ENCODE data around the gene PDPK1.
"Not testable (repeated sequence)": the region's sequence is repeated elsewhere in the genome, so short reads cannot be mapped to it uniquely, and the experiment has no call there.

DNA sequence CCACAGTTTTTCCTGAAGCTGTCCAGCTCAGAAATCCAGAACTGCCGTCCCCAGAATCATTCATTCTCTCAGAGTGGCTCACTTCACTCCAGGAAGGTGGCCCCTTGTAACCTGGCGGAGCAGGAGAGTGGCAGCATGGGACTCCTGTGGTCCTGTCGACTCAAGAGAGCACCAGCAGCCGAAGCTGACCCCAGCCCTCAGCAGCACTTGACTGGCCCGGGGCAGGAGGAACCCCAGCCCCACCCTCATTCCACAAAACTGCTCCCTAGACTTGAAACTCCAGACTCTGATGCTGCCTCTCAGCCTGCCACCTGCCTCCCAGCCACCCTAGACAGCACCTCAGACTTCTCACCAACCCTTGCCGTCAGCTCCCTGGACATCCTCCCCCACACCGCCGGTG, 83.6 kb downstream of the PDPK1 start:
- TF ChIP-seq, protein P1, sequence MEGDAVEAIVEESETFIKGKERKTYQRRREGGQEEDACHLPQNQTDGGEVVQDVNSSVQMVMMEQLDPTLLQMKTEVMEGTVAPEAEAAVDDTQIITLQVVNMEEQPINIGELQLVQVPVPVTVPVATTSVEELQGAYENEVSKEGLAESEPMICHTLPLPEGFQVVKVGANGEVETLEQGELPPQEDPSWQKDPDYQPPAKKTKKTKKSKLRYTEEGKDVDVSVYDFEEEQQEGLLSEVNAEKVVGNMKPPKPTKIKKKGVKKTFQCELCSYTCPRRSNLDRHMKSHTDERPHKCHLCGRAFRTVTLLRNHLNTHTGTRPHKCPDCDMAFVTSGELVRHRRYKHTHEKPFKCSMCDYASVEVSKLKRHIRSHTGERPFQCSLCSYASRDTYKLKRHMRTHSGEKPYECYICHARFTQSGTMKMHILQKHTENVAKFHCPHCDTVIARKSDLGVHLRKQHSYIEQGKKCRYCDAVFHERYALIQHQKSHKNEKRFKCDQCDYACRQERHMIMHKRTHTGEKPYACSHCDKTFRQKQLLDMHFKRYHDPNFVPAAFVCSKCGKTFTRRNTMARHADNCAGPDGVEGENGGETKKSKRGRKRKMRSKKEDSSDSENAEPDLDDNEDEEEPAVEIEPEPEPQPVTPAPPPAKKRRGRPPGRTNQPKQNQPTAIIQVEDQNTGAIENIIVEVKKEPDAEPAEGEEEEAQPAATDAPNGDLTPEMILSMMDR (IDR thresholded peaks at IDR 0.05): not testable (repeated sequence)
- TF ChIP-seq POLR2A (IDR thresholded peaks at IDR 0.05; ENCODE audit: low read depth): not testable (repeated sequence)

All from esophagus muscularis mucosa (tissue), 3 donors.